T-cell (primary cell): ENCODE data around the gene GFOD1. TPM values are rescaled to one million over a fixed set of nuclear protein-coding genes. Genes with fewer than 3 reads are reported as not detected.

ENCODE experiments used
- ATAC-seq, 4 experiments: fragments of 200-7000 bp in 3 of 4; fragments of 150-1000 bp in 1 of 4; cut with Tn5 transposase; replicated peaks in 1 of 4; 1 replicate in 3 of 4; 2 replicates in 1 of 4; pipeline ENCODE4 v1.10.0; 2021; ENCODE audit warnings: moderate library complexity in 3 of 4, mild to moderate bottlenecking in 2 of 4, moderate number of reproducible peaks in 1 of 4
- CTCF ChIA-PET, 2 donors: fragments of 300-600 bp; sonication (Branson Sonifier 250); formaldehyde crosslinking; loops; one replicate each; lab custom pipeline; 2022; ENCODE audit warnings: antibody characterized with exemption in 2 of 2; lab: Charles Lee
- POLR2A ChIA-PET, 2 donors: fragments of 300-600 bp; sonication (Branson Sonifier 250); formaldehyde crosslinking; loops; one replicate each; lab custom pipeline; 2022; ENCODE audit warnings: antibody characterized with exemption in 2 of 2; lab: Charles Lee
- DNase-seq, 35 experiments: peaks; one replicate each; pipeline versions ENCODE4 v3.0.0 to v3.0.0-alpha.2; 2013 to 2023
- H3K27ac ChIP-seq: one replicate; pipeline ENCODE4 v1.5.1; 2013; ENCODE audit warnings: low read length
- H3K27me3 ChIP-seq, 2 experiments: replicated peaks in 1 of 2; 1 replicate in 1 of 2; 2 replicates in 1 of 2; pipeline versions ENCODE4 v1.6.1 to v1.7.0; 2013; ENCODE audit warnings: low read length in 1 of 2, mixed read lengths in 1 of 2; ENCODE audit not compliant: control insufficient read depth in 2 of 2, insufficient read depth in 2 of 2; ENCODE audit errors: extremely low read depth in 1 of 2
- H3K36me3 ChIP-seq, 2 donors: 1 replicate in 1 of 2; 2 replicates in 1 of 2; pipeline versions ENCODE4 v1.6.1 to v1.7.0; 2013; ENCODE audit warnings: low read length in 1 of 2; ENCODE audit not compliant: control insufficient read depth in 2 of 2, insufficient read depth in 1 of 2; ENCODE audit errors: extremely low read depth in 1 of 2
- H3K4me1 ChIP-seq, 2 experiments: 1 replicate in 1 of 2; 2 replicates in 1 of 2; pipeline versions ENCODE4 v1.6.1 to v1.7.0; 2013; ENCODE audit warnings: low read length in 2 of 2, mixed read lengths in 1 of 2; ENCODE audit not compliant: insufficient read depth in 2 of 2, control insufficient read depth in 1 of 2; ENCODE audit errors: extremely low read depth in 1 of 2
- H3K4me3 ChIP-seq, 2 donors: 1 replicate in 1 of 2; 2 replicates in 1 of 2; pipeline versions ENCODE4 v1.5.1 to v1.7.0; 2013; ENCODE audit warnings: mild to moderate bottlenecking in 2 of 2, low read length in 1 of 2, moderate library complexity in 1 of 2; ENCODE audit not compliant: control insufficient read depth in 1 of 2; ENCODE audit errors: extremely low read depth in 1 of 2
- H3K9me3 ChIP-seq: 2 replicates; pipeline ENCODE4 v1.7.0; 2013
- H3K27ac Mint-ChIP-seq, 2 donors: one replicate each; pipeline ENCODE4 v1.8.0; 2020 to 2021; ENCODE audit warnings: mild to moderate bottlenecking in 2 of 2, mixed read lengths in 2 of 2
- H3K27me3 Mint-ChIP-seq, 2 donors: one replicate each; pipeline ENCODE4 v1.8.0; 2021 to 2022; ENCODE audit warnings: mixed read lengths in 2 of 2
- H3K36me3 Mint-ChIP-seq: one replicate; pipeline ENCODE4 v1.8.0; 2021; ENCODE audit warnings: mixed read lengths
- H3K4me1 Mint-ChIP-seq, 3 donors: one replicate each; pipeline ENCODE4 v1.8.0; 2020 to 2022; ENCODE audit warnings: mixed read lengths in 3 of 3, mild to moderate bottlenecking in 1 of 3
- H3K4me3 Mint-ChIP-seq, 3 donors: one replicate each; pipeline ENCODE4 v1.8.0; 2020 to 2022; ENCODE audit warnings: mild to moderate bottlenecking in 3 of 3, mixed read lengths in 3 of 3, moderate library complexity in 3 of 3
- H3K9me3 Mint-ChIP-seq, 3 donors: one replicate each; pipeline ENCODE4 v1.8.0; 2020 to 2022; ENCODE audit warnings: mixed read lengths in 3 of 3
- WGBS: methylation state at CpG from one replicate; pipeline ENCODE4 v1.1.5; 2013; ENCODE audit warnings: missing lambda C conversion rate; ENCODE audit not compliant: insufficient coverage; 5-methylcytosine and 5-hydroxymethylcytosine counted together
- total RNA-seq, 35 experiments: library from RNA in 6 of 35; stranded (reverse) in 6 of 35; fragments of 120-200 nt in 1 of 35; gene quantifications; one replicate each; pipeline versions ENCODE4 v1.2.1 to v1.2.4 and lab custom pipeline; 2013 to 2026

Gene GFOD1
- total RNA-seq, 5 donors from 2014 or later (not counting 1 experiment from before 2014, with no cell fraction given), result 1.9 to 3.2 (median 2.3) TPM

- WGBS, result 79% methylated on average over 2 of the region's 5 CpGs
- DNase-seq (no peak), ATAC-seq (no peak)
- Histone ChIP-seq H3K27me3 (no peaks in the 10 kb centered on the region), H3K4me3 (no peak overlapping the region), H3K4me1 (no peaks in the 10 kb centered on the region), H3K36me3 (no peaks in the 10 kb centered on the region), H3K9me3 (no peaks in the 10 kb centered on the region), H3K27ac (no peak overlapping the region)
- Mint-ChIP-seq H3K27ac (no peak overlapping the region), H3K4me3 (no peak overlapping the region), H3K36me3 (no peaks in the 10 kb centered on the region), H3K4me1 (peaks cover 0 to 6% (median 0%) of the 10 kb centered on the region in 3 donors), H3K27me3 (no peaks in the 10 kb centered on the region), H3K9me3 (no peaks in the 10 kb centered on the region)
- POLR2A ChIA-PET, result no interaction called here
- CTCF ChIA-PET, result no interaction called here
Observed at GRCh38 chr6:13412211-13412610, 75.2 kb downstream of the GFOD1 start.

DNA sequence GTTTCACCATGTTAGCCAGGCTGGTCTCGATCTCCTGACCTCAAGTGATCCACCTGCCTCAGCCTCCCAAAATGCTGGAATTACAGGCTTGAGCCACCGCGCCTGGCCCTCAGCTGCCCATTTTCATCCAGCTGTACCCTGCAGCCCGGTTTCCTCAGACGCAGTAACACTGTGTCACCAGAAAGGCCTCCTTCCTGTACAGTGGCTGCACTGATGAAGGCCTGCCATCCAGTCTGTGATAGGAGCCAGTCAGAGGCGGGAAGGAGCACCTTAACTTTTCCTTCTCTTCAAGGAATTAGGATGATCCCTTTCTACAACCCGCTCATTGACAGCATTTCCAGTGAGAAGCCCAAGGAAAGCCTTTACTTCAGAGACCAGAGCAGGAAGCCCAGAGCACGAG is 75.9 kb downstream of the GFOD1 start:
- Histone ChIP-seq H3K27me3 (no peaks in the 10 kb centered on the region), H3K4me1 (no peaks in the 10 kb centered on the region), H3K9me3 (no peaks in the 10 kb centered on the region), H3K36me3 (no peaks in the 10 kb centered on the region), H3K4me3 (no peak overlapping the region), H3K27ac (no peak overlapping the region)
- H3K4me1 Mint-ChIP-seq, result peaks cover 0 to 6% (median 0%) of the 10 kb centered on the region in 3 donors
- H3K27me3 Mint-ChIP-seq, result no peaks in the 10 kb centered on the region
- ChIA-PET POLR2A (no interaction called here), CTCF (no interaction called here)
- ATAC-seq, result no peak
- no peaks in the 10 kb centered on the region for H3K36me3 Mint-ChIP-seq
- no peaks in the 10 kb centered on the region for H3K9me3 Mint-ChIP-seq
- 95% methylated on average over 8 of the region's 8 CpGs for WGBS
- H3K27ac Mint-ChIP-seq, result no peak overlapping the region
- H3K4me3 Mint-ChIP-seq, result no peak overlapping the region
- no peak for DNase-seq

GRCh38 chr6:13409991-13410390 is 77.4 kb downstream of the GFOD1 start:
- no peak overlapping the region for H3K4me3 Mint-ChIP-seq
- no peak for DNase-seq
- H3K4me1 Mint-ChIP-seq, result peaks cover 0 to 6% (median 0%) of the 10 kb centered on the region in 3 donors
- no peaks in the 10 kb centered on the region for H3K9me3 Mint-ChIP-seq
- Histone ChIP-seq H3K9me3 (no peaks in the 10 kb centered on the region), H3K27ac (no peak overlapping the region), H3K4me1 (no peaks in the 10 kb centered on the region), H3K4me3 (no peak overlapping the region), H3K36me3 (no peaks in the 10 kb centered on the region), H3K27me3 (no peaks in the 10 kb centered on the region)
- H3K27ac Mint-ChIP-seq, result no peak overlapping the region
- no peak for ATAC-seq
- H3K36me3 Mint-ChIP-seq, result no peaks in the 10 kb centered on the region
- POLR2A ChIA-PET, result interaction anchor here in 1 of 2 donors (0.6 kb wide), 1 partner anchor 219 kb away, joined by 3 read pairs; no protein-coding TSS in a partner anchor
- no peaks in the 10 kb centered on the region for H3K27me3 Mint-ChIP-seq
- CTCF ChIA-PET, result interaction anchor here in 1 of 2 donors (0.6 kb wide), 1 partner anchor 292 kb away, joined by 3 read pairs; no protein-coding TSS in a partner anchor
- WGBS, result 100% methylated on average over 1 of the region's 2 CpGs

DNA sequence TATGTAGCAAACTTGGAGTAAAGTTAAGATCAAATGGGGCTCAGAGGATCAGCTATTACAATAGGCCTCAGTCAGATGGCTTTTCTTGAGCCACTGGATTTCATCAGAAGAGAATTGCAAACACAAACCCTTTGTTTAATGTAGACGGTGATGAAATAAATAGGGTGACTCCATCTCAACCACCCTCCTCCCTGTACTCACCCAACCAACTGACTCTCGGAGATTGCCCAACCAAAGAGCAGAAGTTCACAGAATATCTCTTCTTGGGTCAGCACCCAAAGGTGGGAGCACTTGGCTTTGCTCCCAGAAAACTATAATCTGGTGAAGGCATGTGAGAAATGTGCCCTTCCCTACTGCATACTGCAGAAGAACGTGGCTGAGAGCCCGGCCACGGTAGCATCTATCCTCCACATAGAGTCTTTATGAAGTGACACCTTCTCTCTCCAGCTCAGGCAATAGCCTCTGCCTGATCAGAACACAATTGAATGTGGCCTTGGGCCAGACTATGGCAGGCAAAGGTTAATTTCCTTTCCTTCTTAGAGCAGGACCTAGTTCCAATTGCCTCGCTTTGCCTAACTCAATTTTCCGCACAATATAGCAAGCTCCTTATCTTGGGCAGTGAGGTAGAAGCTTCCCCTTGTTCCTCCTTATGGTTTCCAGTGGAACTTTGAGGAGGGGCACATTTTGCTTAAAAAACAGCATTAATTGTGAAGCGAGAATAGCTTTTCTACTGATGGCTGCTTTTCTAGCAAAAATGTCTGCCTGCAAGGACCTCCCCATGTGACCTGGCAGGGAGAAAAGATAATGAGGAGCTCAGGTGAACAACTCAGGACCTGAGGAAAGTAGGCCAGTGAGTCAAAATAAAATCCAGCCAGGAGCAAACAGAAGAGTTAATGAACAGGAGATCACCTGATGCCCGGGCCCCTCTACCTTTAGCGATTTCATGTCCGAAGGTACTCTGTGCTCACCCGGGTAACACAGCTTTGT is 79.4 kb downstream of the GFOD1 start:
- ATAC-seq (no peak), DNase-seq (no peak)
- Mint-ChIP-seq H3K4me3 (no peak overlapping the region), H3K27ac (no peak overlapping the region), H3K27me3 (no peaks in the 10 kb centered on the region), H3K4me1 (peaks cover 0 to 6% (median 0%) of the 10 kb centered on the region in 3 donors), H3K9me3 (no peaks in the 10 kb centered on the region), H3K36me3 (no peaks in the 10 kb centered on the region)
- Histone ChIP-seq H3K27me3 (no peaks in the 10 kb centered on the region), H3K9me3 (no peaks in the 10 kb centered on the region), H3K4me3 (no peak overlapping the region), H3K27ac (no peak overlapping the region), H3K36me3 (no peaks in the 10 kb centered on the region), H3K4me1 (no peaks in the 10 kb centered on the region)
- 90% methylated on average over 5 of the region's 12 CpGs for WGBS
- POLR2A ChIA-PET, result no interaction called here
- CTCF ChIA-PET, result no interaction called here

GRCh38 chr6:13407368-13407708 is 80.1 kb downstream of the GFOD1 start:
- Histone ChIP-seq H3K9me3 (no peaks in the 10 kb centered on the region), H3K4me3 (no peak overlapping the region), H3K4me1 (no peaks in the 10 kb centered on the region), H3K27ac (no peak overlapping the region), H3K36me3 (no peaks in the 10 kb centered on the region), H3K27me3 (no peaks in the 10 kb centered on the region)
- DNase-seq, result no peak
- H3K36me3 Mint-ChIP-seq, result no peaks in the 10 kb centered on the region
- H3K9me3 Mint-ChIP-seq, result no peaks in the 10 kb centered on the region
- ATAC-seq, result no peak
- peaks cover 0 to 6% (median 0%) of the 10 kb centered on the region in 3 donors for H3K4me1 Mint-ChIP-seq
- no peak overlapping the region for H3K4me3 Mint-ChIP-seq
- 92% methylated on average over 2 of the region's 3 CpGs for WGBS
- H3K27me3 Mint-ChIP-seq, result no peaks in the 10 kb centered on the region
- H3K27ac Mint-ChIP-seq, result no peak overlapping the region
- ChIA-PET CTCF (no interaction called here), POLR2A (no interaction called here)

DNA sequence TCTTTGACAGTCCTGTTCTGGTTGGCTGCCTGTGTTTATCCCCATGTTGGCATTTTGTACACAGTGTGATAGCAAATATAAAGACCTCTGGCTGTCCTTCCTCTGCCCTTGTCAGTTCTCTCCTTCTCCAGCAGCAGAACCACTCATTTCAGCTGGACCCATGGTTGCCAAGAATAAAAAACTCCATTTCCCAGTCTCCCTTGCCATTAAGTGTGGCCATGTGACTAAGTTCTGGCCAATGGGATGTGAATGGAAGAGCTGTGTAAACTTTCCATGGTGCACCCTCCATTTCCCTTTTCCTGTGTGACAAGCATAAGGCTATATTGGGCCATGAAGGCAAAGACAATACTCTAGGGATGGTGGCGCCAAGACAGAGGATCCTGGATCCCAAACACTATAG is 80.6 kb downstream of the GFOD1 start:
- no peak for DNase-seq
- no peaks in the 10 kb centered on the region for H3K27me3 ChIP-seq

More for the DNA sequence above, 80.6 kb downstream of the GFOD1 start:
- POLR2A ChIA-PET, result no interaction called here
- Histone ChIP-seq H3K36me3 (no peaks in the 10 kb centered on the region), H3K4me3 (no peak overlapping the region), H3K27ac (no peak overlapping the region), H3K4me1 (no peaks in the 10 kb centered on the region), H3K9me3 (no peaks in the 10 kb centered on the region)
- no peaks in the 10 kb centered on the region for H3K27me3 Mint-ChIP-seq
- no peak overlapping the region for H3K4me3 Mint-ChIP-seq
- H3K4me1 Mint-ChIP-seq, result peaks cover 0 to 6% (median 0%) of the 10 kb centered on the region in 3 donors
- CTCF ChIA-PET, result no interaction called here
- no CpG with 5 or more reads among the region's 1 CpG for WGBS
- H3K27ac Mint-ChIP-seq, result no peak overlapping the region
- H3K9me3 Mint-ChIP-seq, result no peaks in the 10 kb centered on the region
- ATAC-seq, result no peak
- H3K36me3 Mint-ChIP-seq, result no peaks in the 10 kb centered on the region
